HG02973 (cell line): Measurements from ENCODE around the gene CCBE1.
A peak's percentile ranks its signal among the peaks of the same experiment; 100 is the strongest.

Source experiments
- ATAC-seq: cut with Tn5 transposase; IDR thresholded peaks from one replicate; pipeline ENCODE4 v1.9.1; 2021; ENCODE audit warnings: moderate library complexity; ENCODE audit not compliant: unreplicated experiment

Gene CCBE1

DNA sequence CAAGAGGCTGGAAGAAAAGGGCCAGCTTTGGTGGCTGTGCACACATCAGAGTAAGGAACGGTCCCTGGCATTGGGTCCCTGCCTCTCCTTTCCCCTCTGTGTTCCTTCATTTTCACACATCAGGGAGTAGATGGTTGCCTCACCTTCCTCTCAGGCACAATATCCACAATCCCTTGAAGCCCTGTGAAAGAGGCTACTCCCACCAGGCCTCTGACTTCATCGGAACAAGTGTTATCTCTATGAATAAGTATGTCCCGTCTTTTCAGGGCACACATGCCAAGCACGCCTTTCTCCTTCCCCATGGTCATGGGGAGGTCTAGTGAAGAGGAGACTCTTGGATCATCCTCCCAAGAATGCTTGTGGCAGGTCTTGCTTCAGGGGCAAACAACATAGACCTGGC lies 277.0 kb downstream of the CCBE1 start:
- no peak for ATAC-seq

DNA sequence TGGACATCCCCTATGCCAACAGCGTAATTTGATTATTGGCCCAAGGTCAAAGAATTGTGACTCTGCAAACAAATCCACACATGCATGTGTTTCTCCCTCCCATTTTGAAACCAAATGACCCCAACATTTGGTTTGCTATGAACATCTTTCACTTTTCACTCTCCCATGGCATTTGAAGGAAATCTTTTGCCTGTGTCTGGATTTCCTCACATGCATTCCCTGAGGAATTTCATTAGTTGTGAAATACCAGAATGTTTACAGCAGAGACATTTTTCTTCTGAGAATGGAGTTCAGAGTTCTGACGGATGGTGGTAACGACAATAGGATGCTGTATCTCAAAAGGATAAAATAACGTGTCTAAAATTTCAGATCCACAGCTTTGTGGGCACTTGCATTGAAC lies 277.8 kb downstream of the CCBE1 start:
- no peak for ATAC-seq

DNA sequence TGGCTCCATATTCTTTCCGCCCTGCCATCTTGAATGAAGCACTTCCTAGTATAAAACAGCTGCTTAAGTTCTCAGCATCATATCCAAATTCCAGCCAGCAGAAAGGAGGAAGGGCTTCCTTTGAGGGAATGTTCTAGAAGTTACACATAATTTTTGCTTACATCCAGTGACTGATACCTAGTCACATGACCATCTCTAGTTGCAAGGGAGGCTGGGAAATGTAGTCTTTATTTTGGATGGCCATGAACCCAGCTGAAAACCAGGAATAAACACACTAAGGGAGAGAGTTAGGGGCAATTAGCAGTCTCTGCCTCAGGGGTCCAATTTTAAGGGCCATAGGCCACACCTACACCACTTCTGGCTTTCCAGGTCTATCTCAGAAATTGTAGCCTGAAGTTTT lies 280.4 kb downstream of the CCBE1 start:
- no peak for ATAC-seq

DNA sequence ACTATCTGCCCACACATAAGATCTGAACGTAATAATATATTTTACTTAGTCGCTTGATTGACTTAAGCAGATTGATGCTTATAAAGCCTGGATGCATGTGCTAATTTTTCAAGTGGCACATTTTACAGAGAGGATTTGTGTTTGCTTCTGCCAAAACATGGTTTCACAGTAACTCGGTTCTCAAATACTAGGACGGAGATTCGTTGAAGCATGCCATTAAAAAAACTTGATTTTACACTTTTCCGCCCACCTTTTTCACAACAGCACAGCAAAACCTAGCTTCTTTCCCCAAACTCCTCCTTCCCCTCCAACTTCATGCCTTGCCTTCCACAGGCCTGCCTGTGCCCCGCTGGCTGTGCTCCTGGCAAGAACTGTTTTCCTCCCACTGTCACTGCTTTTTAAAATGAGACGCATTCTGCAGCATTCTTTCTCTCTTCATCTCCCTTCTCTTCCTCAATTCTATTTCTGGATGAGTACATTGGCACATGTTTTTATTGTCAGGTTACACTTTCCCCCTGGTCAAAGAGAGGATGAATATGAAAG lies 283.0 kb downstream of the CCBE1 start:
- ATAC-seq, result no peak

DNA sequence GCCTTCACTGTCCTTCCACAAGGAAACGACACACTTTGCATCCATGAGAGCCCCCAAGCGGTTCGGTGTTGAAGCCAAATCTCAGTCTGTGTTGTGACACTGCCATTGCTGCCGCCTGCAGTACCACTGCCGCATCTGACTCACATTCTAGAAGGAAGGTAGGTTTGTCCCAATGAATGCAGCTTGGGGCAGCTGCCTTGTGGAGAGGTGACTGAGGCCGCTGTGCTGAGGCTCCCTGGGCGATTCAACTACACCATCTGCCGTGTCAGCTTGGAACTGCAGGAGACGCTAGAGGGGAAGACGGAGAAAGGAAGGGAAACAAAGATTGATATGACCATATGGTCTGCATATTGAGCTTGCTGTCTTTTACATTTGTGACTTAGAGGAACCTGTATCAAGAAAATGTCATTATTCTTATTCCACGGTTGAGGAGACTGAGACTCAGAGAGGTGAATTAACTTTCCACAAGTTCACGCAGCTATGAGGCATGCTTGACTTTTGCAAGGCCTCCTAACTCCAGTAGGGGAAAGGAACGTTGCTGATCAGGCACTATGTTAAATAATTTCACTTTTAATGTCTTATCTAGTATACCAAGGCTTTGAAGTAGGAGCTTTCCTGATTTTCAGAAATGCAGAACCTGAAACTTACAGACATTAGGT lies 294.7 kb downstream of the CCBE1 start:
- peak; percentile 96 for ATAC-seq

DNA sequence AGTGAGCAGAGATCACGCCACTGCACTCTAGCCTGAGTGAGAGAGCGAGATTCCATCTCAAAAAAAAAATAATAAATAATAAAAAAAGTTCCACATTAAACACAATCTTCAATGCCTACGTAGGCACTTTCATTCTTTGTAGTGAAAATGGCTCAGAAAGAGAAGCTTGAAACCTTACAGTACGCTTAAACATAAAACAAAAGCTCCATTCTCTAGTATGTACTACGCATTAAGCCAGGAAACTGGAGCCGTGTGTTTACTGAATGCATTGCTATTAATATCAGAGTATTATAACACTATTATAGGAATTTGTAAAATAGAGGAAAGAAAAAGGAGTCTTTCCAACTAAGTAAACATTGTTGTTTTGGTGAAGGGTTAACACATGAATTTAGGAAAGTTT lies 296.8 kb downstream of the CCBE1 start:
- ATAC-seq, result no peak

DNA sequence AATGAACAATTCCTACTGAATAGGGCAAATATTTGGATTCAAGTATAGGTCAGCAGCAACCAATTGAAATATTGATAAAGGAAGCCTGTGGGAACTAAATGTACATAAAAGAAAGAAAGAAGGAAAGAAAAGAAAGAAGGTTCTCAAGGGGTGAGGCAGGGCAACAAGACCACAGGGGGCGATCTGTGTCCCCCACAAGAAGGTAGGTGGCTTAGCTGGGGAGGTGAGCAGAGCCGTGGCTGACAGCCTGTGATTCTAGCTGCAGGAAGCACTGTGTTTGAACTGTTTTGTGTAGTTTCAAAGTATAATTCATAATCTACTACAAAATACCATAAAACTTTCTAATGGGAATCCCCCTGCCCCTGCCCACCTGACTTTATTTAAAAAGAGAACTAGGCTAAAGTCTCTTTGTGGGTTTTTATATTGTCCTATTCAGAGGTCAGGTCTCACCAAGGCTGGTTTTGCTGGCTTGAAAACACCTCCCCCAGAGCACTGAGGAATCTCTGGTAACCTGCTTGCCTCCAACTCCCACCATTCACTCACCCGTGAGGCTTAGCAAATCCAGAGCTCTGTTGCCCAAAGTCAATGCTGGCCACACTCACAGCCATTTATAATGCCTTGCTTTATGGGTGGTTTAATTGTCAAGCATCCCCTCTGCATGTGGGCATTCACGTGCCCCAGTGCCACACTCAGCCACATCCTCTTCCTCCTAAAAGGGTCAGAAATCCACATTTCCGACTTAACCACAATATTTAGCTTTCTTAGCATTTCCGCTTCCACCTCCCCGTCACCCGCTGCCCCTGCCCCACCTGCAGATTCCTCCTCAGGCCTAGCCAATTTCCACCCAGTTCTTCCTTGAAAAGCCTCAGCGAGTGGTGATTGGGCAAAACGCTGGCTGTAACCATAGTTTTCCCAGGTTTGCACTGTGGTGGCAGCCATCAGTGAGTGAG lies 301.7 kb downstream of the CCBE1 start:
- no peak for ATAC-seq

DNA sequence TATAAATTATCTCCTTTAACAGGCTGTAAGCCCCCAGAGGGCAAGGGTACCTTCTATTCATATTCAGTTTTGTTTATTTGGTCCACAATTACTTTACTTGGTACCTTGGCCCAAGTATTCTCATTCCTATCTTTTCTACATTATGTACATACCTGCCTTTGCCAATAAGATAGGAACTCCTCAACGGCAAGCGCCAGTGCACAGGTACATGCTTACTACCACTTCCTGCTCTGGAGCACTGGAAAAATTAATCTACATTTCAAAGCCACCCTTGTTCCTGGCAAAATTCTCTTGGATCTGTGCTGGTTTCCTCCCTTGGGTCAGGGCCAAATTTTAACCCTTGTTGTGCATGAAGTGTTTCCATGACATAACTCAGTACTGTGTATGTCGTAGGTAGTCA lies 303.8 kb downstream of the CCBE1 start:
- ATAC-seq, result no peak

DNA sequence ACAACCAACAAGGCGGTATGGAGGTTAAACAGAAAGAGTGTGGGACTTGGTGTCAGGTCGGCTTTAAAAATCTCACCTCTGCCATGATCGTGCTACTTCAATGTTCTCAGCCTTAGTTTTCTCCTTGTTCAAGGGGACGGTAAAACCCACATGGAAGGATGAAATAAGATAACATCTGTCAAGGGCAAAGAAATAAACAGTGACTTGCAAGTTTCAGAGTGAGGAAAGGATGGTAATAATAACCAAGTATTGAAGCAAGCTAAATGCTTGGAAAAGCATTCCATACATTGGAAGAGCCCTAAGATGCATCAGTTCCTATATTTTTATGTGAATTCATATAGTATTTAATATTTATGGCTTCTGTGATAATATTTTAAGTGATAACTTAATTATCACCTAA lies 308.4 kb downstream of the CCBE1 start:
- ATAC-seq, result no peak

DNA sequence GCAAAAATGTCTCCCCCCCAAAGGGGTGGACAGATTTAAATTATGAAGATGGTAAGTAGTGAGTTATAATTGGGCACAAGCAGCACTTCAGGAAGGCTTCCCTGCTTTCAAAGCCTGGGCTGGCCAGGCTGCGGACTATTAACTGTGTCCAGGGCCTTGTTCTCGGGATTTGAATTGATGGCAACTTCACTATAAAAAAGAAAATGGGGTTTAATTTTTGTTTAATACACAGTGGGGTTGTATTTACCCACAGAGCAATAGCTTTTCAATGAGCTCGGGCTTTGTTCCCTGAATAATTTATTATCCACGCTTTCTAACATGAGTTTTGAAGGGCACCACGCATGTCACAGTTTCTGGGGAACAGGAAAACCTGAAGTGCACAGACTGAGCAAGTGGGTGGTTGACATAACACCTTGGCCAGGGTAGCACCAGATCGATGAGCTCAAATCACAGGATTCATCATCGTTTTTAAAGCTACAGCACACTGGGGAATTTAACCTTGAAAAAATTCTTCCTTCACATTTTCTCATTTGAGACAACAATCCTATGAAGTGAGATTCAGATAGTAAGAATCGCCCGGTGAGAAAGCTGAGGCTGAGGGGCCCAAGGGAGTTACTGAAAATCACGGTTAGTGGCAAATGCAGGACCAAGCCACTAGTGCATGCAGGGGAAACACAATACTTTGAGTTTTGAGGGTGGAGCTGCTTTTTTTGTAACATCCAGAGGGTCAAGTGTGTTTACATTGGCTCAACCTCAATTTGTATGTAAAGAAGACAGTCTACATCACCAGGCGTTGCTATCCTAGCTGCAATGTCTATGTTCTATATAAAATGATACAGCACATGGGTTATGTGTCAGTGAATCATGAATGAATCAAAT lies 309.3 kb downstream of the CCBE1 start:
- no peak for ATAC-seq

DNA sequence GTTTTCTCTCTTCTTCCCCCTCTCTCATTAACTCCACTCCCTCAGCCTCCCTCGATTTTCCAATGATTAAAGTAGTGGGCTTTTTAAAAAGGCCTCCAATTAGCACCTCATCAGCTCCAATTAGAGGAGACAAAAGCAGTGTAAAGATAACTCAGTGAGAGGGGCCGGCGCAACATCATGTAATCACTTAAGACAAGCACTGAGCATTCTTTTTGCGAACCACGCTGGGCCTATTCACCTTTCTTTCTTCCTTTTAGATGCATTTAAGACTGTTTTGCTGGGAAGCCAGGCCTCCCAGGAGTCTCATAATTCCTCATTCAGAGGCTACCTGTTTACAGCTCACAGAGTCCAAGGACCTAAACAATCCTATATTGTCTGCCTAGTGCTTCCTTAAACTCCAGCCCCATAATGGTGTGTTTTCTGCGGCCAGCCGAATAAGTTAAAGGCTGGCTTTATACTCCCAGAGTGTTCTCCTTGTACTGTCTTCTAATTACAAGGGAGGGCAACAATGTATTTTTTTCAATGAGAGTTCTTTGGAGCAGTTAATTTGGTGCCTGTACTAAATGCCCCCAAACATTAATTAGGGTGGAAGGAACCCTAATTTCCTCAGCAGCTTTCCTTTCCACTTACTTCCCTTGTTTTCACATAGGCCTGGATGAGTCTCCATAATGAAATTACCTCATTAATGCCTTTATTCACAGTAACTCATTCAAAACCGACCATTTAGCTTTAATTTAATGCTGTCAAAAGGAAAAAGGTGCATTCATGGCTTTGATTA lies 310.1 kb downstream of the CCBE1 start:
- no peak for ATAC-seq

DNA sequence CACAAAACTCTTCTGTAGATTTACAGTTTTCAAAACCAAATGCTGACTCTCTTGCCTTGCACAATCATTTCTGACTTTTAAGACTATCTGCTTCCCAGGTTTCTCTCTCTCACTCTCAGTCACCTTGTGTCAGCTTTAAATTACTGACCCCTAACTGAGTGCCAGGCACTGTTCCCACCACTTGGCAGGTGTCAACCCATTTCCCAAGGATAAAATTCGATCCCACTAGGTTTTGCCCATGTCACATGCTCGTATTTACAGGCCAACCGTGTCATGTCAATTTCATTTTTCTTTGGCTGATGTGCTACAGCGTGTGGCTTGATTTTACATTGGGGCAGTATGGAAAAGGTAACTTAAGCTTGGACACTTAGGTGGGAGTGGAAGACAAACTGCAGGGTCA lies 312.0 kb downstream of the CCBE1 start:
- no peak for ATAC-seq

DNA sequence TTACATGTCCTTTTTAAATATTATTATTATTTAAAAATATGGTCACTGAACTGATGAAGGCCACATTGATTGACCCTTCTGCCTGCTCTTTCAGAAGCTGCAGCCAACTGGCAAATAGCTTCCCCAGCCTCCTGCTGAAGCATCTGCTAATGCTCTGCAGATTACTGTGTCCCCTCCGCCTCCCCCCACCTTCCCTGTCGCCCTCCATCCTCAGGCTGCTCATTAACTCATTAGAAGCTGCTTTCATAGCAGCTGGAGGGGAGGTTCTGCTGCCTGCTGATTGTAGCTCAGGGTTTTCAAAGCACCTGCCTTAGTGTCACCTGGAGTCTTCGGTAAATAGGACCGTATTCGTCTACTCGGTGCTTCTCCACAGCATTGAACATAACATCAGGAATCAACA lies 313.4 kb downstream of the CCBE1 start:
- no peak for ATAC-seq

DNA sequence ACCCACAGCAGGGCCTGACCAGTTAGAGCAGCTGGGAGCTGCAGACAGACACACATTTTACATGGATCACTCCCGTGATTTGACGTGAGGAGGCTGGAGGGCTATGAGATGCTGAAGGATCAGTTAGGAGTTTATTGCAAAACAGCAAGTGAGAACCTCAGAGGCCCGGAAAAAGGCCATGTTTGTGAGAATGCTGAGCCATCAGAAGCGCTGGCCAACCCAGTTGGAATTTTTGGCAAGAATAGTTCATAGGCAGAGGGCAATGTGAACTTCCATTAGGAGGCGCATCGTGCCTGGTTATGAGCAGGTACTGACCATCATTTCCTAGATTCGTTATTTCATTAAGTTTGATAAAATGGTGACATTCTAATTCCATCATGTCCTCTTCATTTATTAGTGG lies 314.8 kb downstream of the CCBE1 start:
- ATAC-seq, result no peak

DNA sequence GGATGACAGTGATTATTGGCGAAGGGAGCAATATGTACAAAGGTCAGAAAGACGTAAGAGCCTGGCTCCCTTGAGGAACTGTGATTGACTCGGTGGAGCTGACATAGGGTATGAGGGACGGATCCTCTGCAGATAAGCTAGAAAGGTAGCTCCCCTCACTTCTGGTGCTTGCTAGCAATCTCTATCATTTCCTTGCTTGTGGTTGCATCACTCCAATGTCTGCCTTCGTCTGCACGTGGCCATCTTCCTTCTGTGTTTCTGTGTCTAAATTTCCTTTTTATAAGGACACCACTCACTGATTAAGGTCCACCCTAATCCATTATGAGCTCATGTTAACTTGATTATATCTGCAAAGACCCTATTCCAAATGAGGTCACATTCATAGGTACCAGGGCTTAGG lies 315.3 kb downstream of the CCBE1 start:
- no peak for ATAC-seq
